K562 (cell line): ENCODE measurements around the gene UCP1. TPM values are rescaled to one million over a fixed set of nuclear protein-coding genes. Genes with fewer than 3 reads are reported as not detected.

Source experiments
- ATAC-seq: fragments of 200-7000 bp; cut with Tn5 transposase; 3 replicates; pipeline ENCODE4 v1.9.1; 2020; ENCODE audit warnings: moderate library complexity
- BruUV-seq: library from RNA; stranded (reverse); fragments of 400-500 nt; replicated peaks from 2 replicates; lab custom pipeline; 2021; lab: Mats Ljungman, UMichigan
- CTCF ChIA-PET: fragments of 300-600 bp; formaldehyde crosslinking; extraction: SDS; loops from one replicate; lab custom pipeline; 2021; ENCODE audit warnings: low intra/inter-chr PET ratio; lab: Yijun Ruan, JAX
- POLR2A ChIA-PET: fragments of 300-600, 350-650 bp; sonication (Branson Sonifier 250); formaldehyde crosslinking; extraction: SDS; loops from one replicate; lab custom pipeline; 2021; ENCODE audit warnings: antibody characterized with exemption, inconsistent platforms; lab: Yijun Ruan, JAX
- DNase-seq, 4 experiments: peaks; one replicate each; pipeline versions ENCODE4 v3.0.0 to v3.0.0-alpha.2; 2011 to 2018; ENCODE audit warnings: low spot score in 3 of 4, mixed read lengths in 3 of 4; ENCODE audit errors: extremely low read depth in 1 of 4
- FAIRE-seq: peaks from 2 replicates; lab custom pipeline; 2011; peaks lifted over from hg19 to GRCh38; lab: Jason Lieb, UNC
- H2AFZ ChIP-seq: 2 replicates; pipeline ENCODE4 v1.6.0; 2011; ENCODE audit warnings: low read depth, low read length, control low read depth, inconsistent platforms
- H3K27ac ChIP-seq: fragments of 200-600 bp; 3 replicates; pipeline ENCODE4 v1.8.0; 2011; ENCODE audit warnings: low read depth, mild to moderate bottlenecking, control low read depth, inconsistent platforms, low read length, moderate library complexity, mixed read lengths; ENCODE audit errors: extremely low read depth
- H3K27me3 ChIP-seq, 2 experiments: fragments of 300-600 bp in 1 of 2; 2 replicates in 1 of 2; 3 replicates in 1 of 2; pipeline versions ENCODE4 v1.6.0 to v1.8.0; 2011; ENCODE audit warnings: inconsistent platforms in 2 of 2, low read length in 2 of 2, mild to moderate bottlenecking in 1 of 2, mixed read lengths in 1 of 2, moderate library complexity in 1 of 2; ENCODE audit not compliant: control insufficient read depth in 2 of 2, insufficient read depth in 2 of 2
- H3K36me3 ChIP-seq: fragments of 300-600 bp; 3 replicates; pipeline ENCODE4 v1.8.0; 2011; ENCODE audit warnings: mild to moderate bottlenecking, low read length, inconsistent platforms; ENCODE audit not compliant: control insufficient read depth, insufficient read depth
- H3K4me1 ChIP-seq, 2 experiments: fragments of 200-600 bp in 1 of 2; replicated peaks in 1 of 2; 2 replicates in 1 of 2; 3 replicates in 1 of 2; pipeline versions ENCODE4 v1.5.1 to v1.8.0; 2011; ENCODE audit warnings: inconsistent platforms in 2 of 2, low read length in 2 of 2, mild to moderate bottlenecking in 1 of 2, mixed read lengths in 1 of 2, moderate library complexity in 1 of 2; ENCODE audit not compliant: control insufficient read depth in 2 of 2, insufficient read depth in 2 of 2
- H3K4me2 ChIP-seq: 2 replicates; pipeline ENCODE4 v1.6.1; 2011; ENCODE audit warnings: low read length, control low read depth, inconsistent platforms, mixed read lengths; ENCODE audit not compliant: insufficient read depth
- H3K4me3 ChIP-seq: fragments of 200-600 bp; sonication (generic), shearing (Covaris generic); 2 replicates; pipeline ENCODE4 v1.5.1; 2016; ENCODE audit warnings: control low read depth, inconsistent platforms
- H3K79me2 ChIP-seq: fragments of 200-600 bp; 3 replicates; pipeline ENCODE4 v1.8.0; 2011; ENCODE audit warnings: low read length, inconsistent platforms; ENCODE audit not compliant: control insufficient read depth, insufficient read depth
- H3K9ac ChIP-seq, 2 experiments: 2 replicates each; pipeline versions ENCODE4 v1.6.0 to v1.6.1; 2011; ENCODE audit warnings: low read depth in 2 of 2, low read length in 2 of 2, control low read depth in 1 of 2, inconsistent platforms in 1 of 2, mild to moderate bottlenecking in 1 of 2, mixed read lengths in 1 of 2; ENCODE audit not compliant: insufficient read depth in 1 of 2
- H3K9me1 ChIP-seq: one replicate; pipeline ENCODE4 v1.6.0; 2011; ENCODE audit warnings: inconsistent platforms, mild to moderate bottlenecking, low read length, moderate library complexity; ENCODE audit not compliant: control insufficient read depth, insufficient read depth
- H3K9me3 ChIP-seq: replicated peaks from 2 replicates; pipeline ENCODE4 v1.5.1; 2011; ENCODE audit warnings: low read depth, low read length, inconsistent platforms; ENCODE audit not compliant: control insufficient read depth, insufficient read depth
- H4K20me1 ChIP-seq: replicated peaks from 2 replicates; pipeline ENCODE4 v1.6.1; 2011; ENCODE audit warnings: low read length, inconsistent platforms, mixed read lengths; ENCODE audit not compliant: control insufficient read depth, insufficient read depth
- CBFA2T2 ChIP-seq: fragments of 450-650 bp; conservative IDR thresholded peaks from 2 replicates; pipeline ENCODE4 v1.6.1; 2017; ENCODE audit warnings: mild to moderate bottlenecking
- CREM ChIP-seq: IDR thresholded peaks from 2 replicates; pipeline ENCODE4 v1.6.1; 2014; ENCODE audit warnings: antibody characterized with exemption, low read depth
- DACH1 ChIP-seq: fragments of 450-650 bp; IDR thresholded peaks from 2 replicates; pipeline ENCODE4 v1.6.1; 2018; ENCODE audit not compliant: partially characterized antibody
- DMBX1 ChIP-seq: fragments of 250-450 bp; sonication (Bioruptor Pico); IDR thresholded peaks from 2 replicates; pipeline ENCODE4 v1.8.0; 2022; ENCODE audit warnings: inconsistent platforms, mild to moderate bottlenecking, moderate library complexity, borderline replicate concordance
- FOXP1 ChIP-seq: sonication (generic); formaldehyde crosslinking; IDR thresholded peaks from 2 replicates; pipeline ENCODE4 v1.8.0; 2022; ENCODE audit warnings: mild to moderate bottlenecking, missing genetic modification reagents
- GABPA ChIP-seq: fragments of 200-800 bp; sonication (Bioruptor generic); conservative IDR thresholded peaks from 2 replicates; pipeline ENCODE4 v1.6.1; 2016; ENCODE audit warnings: low read depth, missing genetic modification characterization, missing compliant biosample characterization
- HOMEZ ChIP-seq: fragments of 250-450 bp; sonication (Bioruptor Pico); IDR thresholded peaks from 2 replicates; pipeline ENCODE4 v1.4.0; 2020; ENCODE audit warnings: mild to moderate bottlenecking, moderate library complexity
- ILF3 ChIP-seq: fragments of 450-650 bp; IDR thresholded peaks from 2 replicates; pipeline ENCODE4 v1.6.1; 2018; ENCODE audit warnings: antibody characterized with exemption, mild to moderate bottlenecking, moderate library complexity, borderline replicate concordance
- JUND ChIP-seq, 2 experiments: IDR thresholded peaks; 2 replicates in 1 of 2; 3 replicates in 1 of 2; pipeline ENCODE4 v1.6.1; 2011; ENCODE audit warnings: borderline replicate concordance in 2 of 2, low read depth in 2 of 2, low read length in 2 of 2, improper control_type of control experiment in 1 of 2, missing biosample characterization in 1 of 2, missing genetic modification characterization in 1 of 2, missing genetic modification reagents in 1 of 2
- MBD1 ChIP-seq: fragments of 250-450 bp; sonication (Bioruptor Pico); IDR thresholded peaks from 2 replicates; pipeline ENCODE4 v1.8.0; 2022; ENCODE audit warnings: inconsistent platforms
- NEUROD1 ChIP-seq: fragments of 150-350 bp; IDR thresholded peaks from 2 replicates; pipeline ENCODE4 v1.6.1; 2014; ENCODE audit warnings: borderline replicate concordance, low read length, low read depth; ENCODE audit not compliant: partially characterized antibody
- PML ChIP-seq: IDR thresholded peaks from 2 replicates; pipeline ENCODE4 v1.6.1; 2012; ENCODE audit warnings: low read length, inconsistent platforms
- RAD51 ChIP-seq: fragments of 450-650 bp; IDR thresholded peaks from 2 replicates; pipeline ENCODE4 v1.7.1; 2016; ENCODE audit warnings: low read depth, mild to moderate bottlenecking, borderline replicate concordance
- TAF9B ChIP-seq: fragments of 450-650 bp; IDR thresholded peaks from 2 replicates; pipeline ENCODE4 v1.6.1; 2018; ENCODE audit warnings: mild to moderate bottlenecking; ENCODE audit not compliant: partially characterized antibody
- ZNF124 ChIP-seq: sonication (generic); formaldehyde crosslinking; IDR thresholded peaks from 2 replicates; pipeline ENCODE4 v1.8.1; 2022; ENCODE audit warnings: missing genetic modification reagents
- ZNF696 ChIP-seq: fragments of 250-450 bp; sonication (Bioruptor Pico); conservative IDR thresholded peaks from 2 replicates; pipeline ENCODE4 v1.4.0; 2020; ENCODE audit warnings: mild to moderate bottlenecking, moderate library complexity
- WGBS: fragments of 100-300 bp; shearing (Covaris generic); methylation state at CpG from one replicate; pipeline ENCODE4 v1.1.6; 2016; ENCODE audit warnings: low coverage, mixed read lengths; ENCODE audit not compliant: insufficient coverage; ENCODE audit errors: missing lambda C conversion rate; 5-methylcytosine and 5-hydroxymethylcytosine counted together
- in situ Hi-C: fragments of 300-500 bp; cut with MboI; formaldehyde crosslinking; loops from 4 replicates; pipeline ENCODE4 v1.15.0; 2018; ENCODE audit warnings: inconsistent platforms, mixed read lengths
- intact Hi-C: fragments of 100-400 bp; cut with micrococcal nuclease; formaldehyde crosslinking; loops from 2 replicates; pipeline ENCODE4 v1.14.2; 2022
- polyA plus RNA-seq, 8 experiments: library from polyadenylated mRNA; depleted of rRNA in 4 of 8; stranded (reverse) in 5 of 8; unstranded in 3 of 8; fragments of >200 nt; fragmentation: Nextera tagmentation in 2 of 8; fragmentation: Illumina TruSeq in 1 of 8; extraction: Ambion mirVana in 2 of 8; extraction: Trizol in 1 of 8; gene quantifications; 2 replicates each; pipeline versions ENCODE4 v1.2.1 to v1.2.3, GENCODE V29; 2011 to 2014; ENCODE audit warnings: inconsistent platforms in 1 of 8, missing spikeins in 1 of 8
- total RNA-seq, 7 experiments: library from RNA; depleted of rRNA in 6 of 7; stranded (reverse); fragments of >200 nt in 6 of 7; fragmentation: Illumina TruSeq in 2 of 7; extraction: Trizol in 2 of 7; gene quantifications; 2 replicates each; pipeline versions ENCODE4 v1.2.1 to v1.2.3, GENCODE V29; 2011 to 2021; ENCODE audit warnings: low replicate concordance in 1 of 7
- TF ChIP-seq, protein P1 (sequence below): fragments of 450-650 bp; IDR thresholded peaks from 2 replicates; pipeline ENCODE4 v1.6.1; 2017; ENCODE audit warnings: mild to moderate bottlenecking, moderate library complexity

The UCP1 gene
- total and polyA plus RNA-seq, 9 of the 15 experiments (the other 6 are each of a cell fraction or from before 2014, with no cell fraction given), result not detected

DNA sequence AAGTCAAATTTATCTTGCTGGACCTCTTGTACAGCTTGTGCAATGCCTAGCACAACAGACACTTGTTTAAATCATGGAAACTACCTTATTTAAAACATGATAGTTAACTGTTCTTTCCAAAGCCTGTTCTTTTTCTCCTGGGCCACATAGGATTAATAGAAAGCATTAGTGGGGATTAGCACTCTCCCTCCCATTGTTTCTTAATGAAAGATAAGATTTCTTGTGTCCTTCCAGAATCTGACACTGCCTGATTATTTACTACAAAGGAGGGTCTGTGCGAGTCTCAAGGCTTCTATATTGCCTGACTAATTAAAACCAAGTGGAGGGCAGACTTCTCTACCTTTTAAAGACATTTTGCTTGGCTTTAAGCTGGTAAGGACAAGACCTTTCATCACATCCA is 53.3 kb downstream of the UCP1 start:
- 0% methylated on average over 1 of the region's 1 CpG for WGBS

More for the DNA sequence above, 53.3 kb downstream of the UCP1 start:
- Histone ChIP-seq H3K9ac (no peak overlapping the region), H3K79me2 (no peaks in the 10 kb centered on the region), H3K4me2 (no peak overlapping the region), H3K9me1 (no peaks in the 10 kb centered on the region), H3K9me3 (no peaks in the 10 kb centered on the region), H3K4me3 (no peak overlapping the region), H3K27me3 (no peaks in the 10 kb centered on the region), H3K36me3 (no peaks in the 10 kb centered on the region), H2AFZ (no peak overlapping the region), H3K27ac (no peak overlapping the region), H3K4me1 (no peaks in the 10 kb centered on the region), H4K20me1 (no peaks in the 10 kb centered on the region)
- ChIA-PET CTCF (no interaction called here), POLR2A (no interaction called here)
- DNase-seq (no peak), FAIRE-seq (no peak), ATAC-seq (no peak)
- in situ Hi-C loops (no loop called here), intact Hi-C loops (no loop called here)
- no peak for TF ChIP-seq CBFA2T2
- TF ChIP-seq DACH1, result no peak
- TF ChIP-seq DMBX1 (CRISPR knock-in tag), result no peak
- TF ChIP-seq GABPA (tag), result no peak
- TF ChIP-seq CREM, result no peak
- TF ChIP-seq PML, result no peak
- TF ChIP-seq RAD51, result no peak
- TF ChIP-seq, protein P1, sequence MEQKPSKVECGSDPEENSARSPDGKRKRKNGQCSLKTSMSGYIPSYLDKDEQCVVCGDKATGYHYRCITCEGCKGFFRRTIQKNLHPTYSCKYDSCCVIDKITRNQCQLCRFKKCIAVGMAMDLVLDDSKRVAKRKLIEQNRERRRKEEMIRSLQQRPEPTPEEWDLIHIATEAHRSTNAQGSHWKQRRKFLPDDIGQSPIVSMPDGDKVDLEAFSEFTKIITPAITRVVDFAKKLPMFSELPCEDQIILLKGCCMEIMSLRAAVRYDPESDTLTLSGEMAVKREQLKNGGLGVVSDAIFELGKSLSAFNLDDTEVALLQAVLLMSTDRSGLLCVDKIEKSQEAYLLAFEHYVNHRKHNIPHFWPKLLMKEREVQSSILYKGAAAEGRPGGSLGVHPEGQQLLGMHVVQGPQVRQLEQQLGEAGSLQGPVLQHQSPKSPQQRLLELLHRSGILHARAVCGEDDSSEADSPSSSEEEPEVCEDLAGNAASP, result no peak
- no peak for TF ChIP-seq TAF9B
- no peak for TF ChIP-seq ZNF696 (CRISPR knock-in tag)
- no peak for TF ChIP-seq ZNF124 (CRISPR knock-in tag)
- no peak for TF ChIP-seq MBD1 (CRISPR knock-in tag)
- TF ChIP-seq NEUROD1, result no peak
- no peak for TF ChIP-seq JUND (IDR thresholded peaks at IDR 0.05; ENCODE audit: borderline replicate concordance, low read depth, low read length)
- TF ChIP-seq JUND (tag; IDR thresholded peaks at IDR 0.05; ENCODE audit: borderline replicate concordance, low read depth, low read length), result no peak
- no peak for TF ChIP-seq FOXP1 (CRISPR knock-in tag)
- no peak for TF ChIP-seq HOMEZ (CRISPR knock-in tag)
- no peak for TF ChIP-seq ILF3
- BruUV-seq, result no TSS peak
